Upper lobe of left lung (tissue), 6 donors: ENCODE data around the gene NHSL2. TPM values are rescaled to one million over a fixed set of nuclear protein-coding genes. Genes with fewer than 3 reads are reported as not detected.
"Not testable (repeated sequence)": the region's sequence is repeated elsewhere in the genome, so short reads cannot be mapped to it uniquely, and the experiment has no call there.

Experiments used
- ATAC-seq, 2 donors: fragments of 200-7000 bp; cut with Tn5 transposase; one replicate each; pipeline ENCODE4 v1.9.1; 2022; ENCODE audit warnings: mild to moderate bottlenecking in 2 of 2, moderate library complexity in 2 of 2; ENCODE audit not compliant: low FRiP score in 2 of 2
- DNase-seq, 2 donors: peaks; one replicate each; pipeline ENCODE4 v3.0.0-alpha.2; 2019 to 2020
- H3K27ac ChIP-seq, 4 donors: fragments of 200-600 bp; sonication (generic); one replicate each; pipeline ENCODE4 v1.5.1; 2016 to 2019
- H3K27me3 ChIP-seq, 4 donors: fragments of 200-600 bp; sonication (generic); one replicate each; pipeline ENCODE4 v1.5.1; 2017 to 2019
- H3K36me3 ChIP-seq, 4 donors: fragments of 200-600 bp; sonication (generic); one replicate each; pipeline ENCODE4 v1.5.1; 2016 to 2019
- H3K4me1 ChIP-seq, 4 donors: fragments of 200-600 bp; sonication (generic); one replicate each; pipeline ENCODE4 v1.5.1; 2018 to 2019
- H3K4me3 ChIP-seq, 4 donors: fragments of 200-600 bp; sonication (generic); one replicate each; pipeline ENCODE4 v1.5.1; 2017 to 2019; ENCODE audit warnings: mild to moderate bottlenecking in 2 of 4, moderate library complexity in 1 of 4
- H3K9me3 ChIP-seq, 4 donors: fragments of 200-600 bp; sonication (generic); one replicate each; pipeline ENCODE4 v1.5.1; 2018 to 2019
- CTCF ChIP-seq, 6 experiments: fragments of 450-650 bp in 4 of 6; fragments of 200-600 bp in 2 of 6; sonication (generic) in 2 of 6; IDR thresholded peaks; one replicate each; pipeline ENCODE4 v1.5.1; 2016 to 2019; ENCODE audit warnings: antibody characterized with exemption in 6 of 6
- EP300 ChIP-seq, 4 donors: sonication (generic); formaldehyde crosslinking; IDR thresholded peaks; one replicate each; pipeline ENCODE4 v1.5.1; 2017; ENCODE audit warnings: antibody characterized with exemption in 4 of 4, control low read depth in 2 of 4
- POLR2A ChIP-seq, 4 donors: fragments of 450-650 bp; IDR thresholded peaks; one replicate each; pipeline ENCODE4 v1.5.1; 2016 to 2017; ENCODE audit warnings: antibody characterized with exemption in 4 of 4, mild to moderate bottlenecking in 2 of 4
- POLR2AphosphoS5 ChIP-seq, 2 donors: sonication (generic); formaldehyde crosslinking; IDR thresholded peaks; one replicate each; pipeline ENCODE4 v1.5.1; 2017; ENCODE audit warnings: antibody characterized with exemption in 2 of 2
- WGBS, 2 donors: methylation state at CpG; one replicate each; pipeline ENCODE4 v1.1.5; 2017 to 2018; 5-methylcytosine and 5-hydroxymethylcytosine counted together
- total RNA-seq, 6 donors: library from RNA; depleted of rRNA in 4 of 6; stranded (reverse); fragments of >200 nt in 4 of 6; gene quantifications; one replicate each; pipeline versions ENCODE4 v1.1.0 to v1.2.1, GENCODE V29; 2016 to 2021
- donor health status: DM: no; HTN: no; CAD: no; lungs with moderate emphysema.
- donor health status: DM: no; HTN: yes; CAD: no; lungs with severe emphysema.

Gene NHSL2
- total RNA-seq, 6 donors from 2014 or later = 5.8 to 18.3 (median 9.9) TPM

- H3K36me3 ChIP-seq = no peaks in the 10 kb centered on the region
- H3K4me1 ChIP-seq = no peaks in the 10 kb centered on the region
- no peaks in the 10 kb centered on the region for H3K9me3 ChIP-seq
- H3K27me3 ChIP-seq = no peaks in the 10 kb centered on the region
- H3K27ac ChIP-seq = no peak overlapping the region
- TF ChIP-seq CTCF (IDR thresholded peaks at IDR 0.05) = no peak
- TF ChIP-seq POLR2A (IDR thresholded peaks at IDR 0.05) = no peak
- TF ChIP-seq POLR2AphosphoS5 (IDR thresholded peaks at IDR 0.05) = no peak
- no peak for TF ChIP-seq EP300 (IDR thresholded peaks at IDR 0.05)
- no peak for DNase-seq
- no peak overlapping the region for H3K4me3 ChIP-seq
- no peak for ATAC-seq
These were observed 42.7 kb downstream of the NHSL2 start for GRCh38 chrX:71953391-71953790.

GRCh38 chrX:71953946-71954345, 43.3 kb downstream of the NHSL2 start:
- DNase-seq = no peak
- Histone ChIP-seq H3K9me3 (no peaks in the 10 kb centered on the region), H3K4me1 (no peaks in the 10 kb centered on the region), H3K4me3 (no peak overlapping the region), H3K27ac (no peak overlapping the region), H3K36me3 (no peaks in the 10 kb centered on the region), H3K27me3 (no peaks in the 10 kb centered on the region)
- TF ChIP-seq POLR2A (IDR thresholded peaks at IDR 0.05) (no peak), POLR2AphosphoS5 (IDR thresholded peaks at IDR 0.05) (no peak), EP300 (IDR thresholded peaks at IDR 0.05) (no peak), CTCF (IDR thresholded peaks at IDR 0.05) (no peak)
- 63 to 80% methylated on average over 2 of the region's 2 CpGs for WGBS, 2 donors
- no peak for ATAC-seq

GRCh38 chrX:71954458-71954857, 43.8 kb downstream of the NHSL2 start:
- DNase-seq (no peak), ATAC-seq (no peak)
- H3K36me3 ChIP-seq = no peaks in the 10 kb centered on the region
- H3K4me3 ChIP-seq = no peak overlapping the region
- no peak for TF ChIP-seq CTCF (IDR thresholded peaks at IDR 0.05)
- no peak for TF ChIP-seq POLR2AphosphoS5 (IDR thresholded peaks at IDR 0.05)
- no peak for TF ChIP-seq EP300 (IDR thresholded peaks at IDR 0.05)
- no peak for TF ChIP-seq POLR2A (IDR thresholded peaks at IDR 0.05)
- no peak overlapping the region for H3K27ac ChIP-seq
- no peaks in the 10 kb centered on the region for H3K9me3 ChIP-seq
- 51 to 78% methylated on average over 2 of the region's 2 CpGs for WGBS, 2 donors
- no peaks in the 10 kb centered on the region for H3K27me3 ChIP-seq
- H3K4me1 ChIP-seq = no peaks in the 10 kb centered on the region

GRCh38 chrX:71955530-71956120, 45.0 kb downstream of the NHSL2 start:
- H3K4me1 ChIP-seq = no peaks in the 10 kb centered on the region
- H3K36me3 ChIP-seq = no peaks in the 10 kb centered on the region
- TF ChIP-seq EP300 (IDR thresholded peaks at IDR 0.05) (no peak), CTCF (IDR thresholded peaks at IDR 0.05) (no peak), POLR2A (IDR thresholded peaks at IDR 0.05) (no peak), POLR2AphosphoS5 (IDR thresholded peaks at IDR 0.05) (no peak)
- no peaks in the 10 kb centered on the region for H3K9me3 ChIP-seq
- ATAC-seq (no peak), DNase-seq (no peak)
- 80 to 84% methylated on average over 5 to 7 of the region's 7 CpGs for WGBS, 2 donors
- no peak overlapping the region for H3K4me3 ChIP-seq
- H3K27ac ChIP-seq = no peak overlapping the region
- H3K27me3 ChIP-seq = no peaks in the 10 kb centered on the region

GRCh38 chrX:71958281-71958675, 47.6 kb downstream of the NHSL2 start:
- Histone ChIP-seq H3K36me3 (no peaks in the 10 kb centered on the region), H3K9me3 (no peaks in the 10 kb centered on the region), H3K4me3 (no peak overlapping the region), H3K27ac (no peak overlapping the region), H3K4me1 (no peaks in the 10 kb centered on the region), H3K27me3 (no peaks in the 10 kb centered on the region)
- TF ChIP-seq CTCF (IDR thresholded peaks at IDR 0.05) = no peak
- no peak for TF ChIP-seq POLR2AphosphoS5 (IDR thresholded peaks at IDR 0.05)
- TF ChIP-seq EP300 (IDR thresholded peaks at IDR 0.05) = no peak
- no peak for TF ChIP-seq POLR2A (IDR thresholded peaks at IDR 0.05)
- DNase-seq (no peak), ATAC-seq (no peak)
- 49 to 75% methylated on average over 2 of the region's 2 CpGs for WGBS, 2 donors

- DNase-seq, H3K4me3 ChIP-seq, ATAC-seq, H3K27me3 ChIP-seq, H3K27ac ChIP-seq, H3K4me1 ChIP-seq, H3K9me3 ChIP-seq, H3K36me3 ChIP-seq: not testable (repeated sequence)
These were observed 53.5 kb downstream of the NHSL2 start for GRCh38 chrX:71964184-71964583.
